IMR-90 (cell line): ENCODE measurements around the gene DLL3. TPM values are rescaled to one million over a fixed set of nuclear protein-coding genes. Genes with fewer than 3 reads are reported as not detected.

ENCODE experiments used
- ATAC-seq: fragments of 200-7000 bp; cut with Tn5 transposase; 2 replicates; pipeline ENCODE4 v1.9.1; 2020; ENCODE audit warnings: low read depth, mild to moderate bottlenecking, moderate library complexity
- BruUV-seq: library from RNA; stranded (reverse); fragments of 400-500 nt; replicated peaks from 2 replicates; lab custom pipeline; 2021; lab: Mats Ljungman, UMichigan
- CTCF ChIA-PET: fragments of 300-600 bp; formaldehyde crosslinking; extraction: SDS; loops from one replicate; lab custom pipeline; 2021; ENCODE audit warnings: antibody characterized with exemption; lab: Yijun Ruan, JAX
- POLR2A ChIA-PET: fragments of 300-600 bp; sonication (Branson Sonifier 250); formaldehyde crosslinking; loops from one replicate; lab custom pipeline; 2022; ENCODE audit warnings: antibody characterized with exemption; ENCODE audit not compliant: unreplicated experiment; lab: Charles Lee
- DNase-seq: peaks from one replicate; pipeline ENCODE4 v3.0.0; 2013
- H2AFZ ChIP-seq: replicated peaks from 2 replicates; pipeline ENCODE3; 2013; ENCODE audit warnings: low read length, mild to moderate bottlenecking; ENCODE audit not compliant: poor library complexity
- H2AK5ac ChIP-seq: 2 replicates; pipeline ENCODE4 v1.6.1; 2013; ENCODE audit warnings: low read depth, low read length, inconsistent platforms
- H2AK9ac ChIP-seq: replicated peaks from 2 replicates; pipeline ENCODE3; 2013; ENCODE audit warnings: mild to moderate bottlenecking, low read depth, low read length, moderate library complexity; ENCODE audit not compliant: poor library complexity
- H2BK120ac ChIP-seq: 2 replicates; pipeline ENCODE4 v1.6.1; 2013; ENCODE audit warnings: low read depth, low read length, inconsistent platforms
- H2BK15ac ChIP-seq: 3 replicates; pipeline ENCODE4 v1.6.1; 2013; ENCODE audit warnings: low read depth, low read length, inconsistent platforms
- H2BK20ac ChIP-seq: 2 replicates; pipeline ENCODE4 v1.6.1; 2013; ENCODE audit warnings: low read depth, mild to moderate bottlenecking, inconsistent platforms, low read length, moderate library complexity
- H2BK5ac ChIP-seq: 2 replicates; pipeline ENCODE4 v1.6.1; 2013; ENCODE audit warnings: mild to moderate bottlenecking, low read depth, low read length, inconsistent platforms; ENCODE audit not compliant: poor library complexity, severe bottlenecking
- H3K14ac ChIP-seq: replicated peaks from 2 replicates; pipeline ENCODE4 v1.6.1; 2013; ENCODE audit warnings: low read depth, low read length, inconsistent platforms
- H3K18ac ChIP-seq: 2 replicates; pipeline ENCODE4 v1.6.1; 2013; ENCODE audit warnings: low read depth, low read length, control low read depth
- H3K23ac ChIP-seq: 2 replicates; pipeline ENCODE4 v1.6.1; 2013; ENCODE audit warnings: low read depth, low read length, inconsistent platforms
- H3K27ac ChIP-seq: 2 replicates; pipeline ENCODE4 v1.5.1; 2013; ENCODE audit warnings: mild to moderate bottlenecking, control low read depth, low read length; ENCODE audit not compliant: insufficient read depth
- H3K27me3 ChIP-seq: 2 replicates; pipeline ENCODE4 v1.6.1; 2013; ENCODE audit warnings: low read length; ENCODE audit not compliant: control insufficient read depth, insufficient read depth
- H3K36me3 ChIP-seq: 2 replicates; pipeline ENCODE4 v1.6.1; 2013; ENCODE audit warnings: low read length, mixed read lengths; ENCODE audit not compliant: control insufficient read depth, insufficient read depth
- H3K4ac ChIP-seq: 2 replicates; pipeline ENCODE4 v1.6.1; 2013; ENCODE audit warnings: low read depth, low read length, inconsistent platforms
- H3K4me1 ChIP-seq: 2 replicates; pipeline ENCODE4 v1.6.1; 2013; ENCODE audit warnings: low read length, mixed read lengths; ENCODE audit not compliant: control insufficient read depth, insufficient read depth
- H3K4me2 ChIP-seq: 2 replicates; pipeline ENCODE4 v1.6.1; 2013; ENCODE audit warnings: low read depth, mild to moderate bottlenecking, control low read depth, low read length, moderate library complexity
- H3K4me3 ChIP-seq: 2 replicates; pipeline ENCODE4 v1.5.1; 2013; ENCODE audit warnings: low read depth, mild to moderate bottlenecking, control low read depth, low read length, moderate library complexity; ENCODE audit not compliant: insufficient read depth
- H3K56ac ChIP-seq: 2 replicates; pipeline ENCODE4 v1.6.1; 2013; ENCODE audit warnings: low read length, inconsistent platforms; ENCODE audit not compliant: insufficient read depth; ENCODE audit errors: extremely low read depth
- H3K79me1 ChIP-seq, 2 experiments: 2 replicates each; pipeline ENCODE4 v1.6.1; 2013; ENCODE audit warnings: low read length in 2 of 2, inconsistent platforms in 1 of 2, low read depth in 1 of 2
- H3K9ac ChIP-seq: 2 replicates; pipeline ENCODE4 v1.6.1; 2013; ENCODE audit warnings: low read depth, low read length, control low read depth
- H3K9me1 ChIP-seq: 2 replicates; pipeline ENCODE4 v1.6.1; 2013; ENCODE audit warnings: low read length, inconsistent platforms; ENCODE audit not compliant: insufficient read depth
- H3K9me3 ChIP-seq: 2 replicates; pipeline ENCODE4 v1.6.1; 2013; ENCODE audit warnings: low read length; ENCODE audit not compliant: control insufficient read depth, insufficient read depth
- H4K20me1 ChIP-seq: 2 replicates; pipeline ENCODE4 v1.6.1; 2013; ENCODE audit warnings: low read length, inconsistent platforms; ENCODE audit not compliant: insufficient read depth
- H4K5ac ChIP-seq: 2 replicates; pipeline ENCODE4 v1.6.1; 2013; ENCODE audit warnings: mild to moderate bottlenecking, low read depth, low read length, control low read depth
- H4K8ac ChIP-seq, 2 experiments: 2 replicates each; pipeline ENCODE4 v1.6.1; 2013; ENCODE audit warnings: low read depth in 2 of 2, low read length in 2 of 2, control low read depth in 1 of 2, inconsistent platforms in 1 of 2
- H4K91ac ChIP-seq: 2 replicates; pipeline ENCODE4 v1.6.1; 2013; ENCODE audit warnings: low read depth, low read length, inconsistent platforms; ENCODE audit not compliant: insufficient read depth
- NFE2L2 ChIP-seq: fragments of 150-350 bp; IDR thresholded peaks from 2 replicates; pipeline ENCODE4 v1.6.1; 2016; ENCODE audit warnings: low read depth, mild to moderate bottlenecking, low read length
- WGBS, 2 experiments: methylation state at CpG; one replicate each; pipeline versions ENCODE4 v1.1.5 to v1.1.7; 2013; ENCODE audit warnings: missing lambda C conversion rate in 2 of 2; ENCODE audit not compliant: insufficient read length in 1 of 2; ENCODE audit errors: extremely low coverage in 2 of 2; 5-methylcytosine and 5-hydroxymethylcytosine counted together
- dilution Hi-C: fragments of 300-500 bp; cut with HindIII; formaldehyde crosslinking; loops from one replicate; pipeline ENCODE4 v1.14.3; 2018; ENCODE audit warnings: low sequenced_read_pairs; ENCODE audit not compliant: unreplicated experiment
- in situ Hi-C: fragments of 300-500 bp; cut with MboI; formaldehyde crosslinking; loops from 3 replicates; pipeline ENCODE4 v1.14.3; 2019; ENCODE audit warnings: low sequenced_read_pairs, inconsistent platforms, mixed read lengths
- intact Hi-C: fragments of 100-400 bp; cut with micrococcal nuclease; formaldehyde crosslinking; loops from 2 replicates; pipeline ENCODE4 v1.10.0; 2022
- polyA plus RNA-seq, 3 experiments: library from polyadenylated mRNA; depleted of rRNA; stranded (reverse); fragments of >200 nt; gene quantifications; 2 replicates each; pipeline ENCODE4 v1.2.3, GENCODE V29; 2012; ENCODE audit warnings: low replicate concordance in 1 of 3
- total RNA-seq: library from RNA; depleted of rRNA; stranded (reverse); fragments of >200 nt; gene quantifications from 2 replicates; pipeline ENCODE4 v1.2.3, GENCODE V29; 2012
- TF ChIP-seq, protein P1 (sequence below): fragments of 150-350 bp; IDR thresholded peaks from 2 replicates; pipeline ENCODE4 v1.6.1; 2016; ENCODE audit warnings: low read depth, mild to moderate bottlenecking, low read length, moderate library complexity, borderline replicate concordance

The DLL3 gene
- total and polyA plus RNA-seq, 2 of the 4 experiments (the other 2 are of a cell fraction) = 0.36 to 1.3 TPM

- Histone ChIP-seq H3K18ac (no peak overlapping the region), H2AFZ (no peak overlapping the region), H2BK15ac (no peak overlapping the region), H4K5ac (no peak overlapping the region), H3K9me1 (peaks cover 2% of the 10 kb centered on the region; the same call in 1 of the 2 replicates), H3K23ac (no peak overlapping the region), H3K4me3 (no peak overlapping the region), H2BK20ac (no peak overlapping the region), H2BK5ac (no peak overlapping the region), H3K27ac (no peak overlapping the region), H3K9ac (no peak overlapping the region), H3K9me3 (no peaks in the 10 kb centered on the region), H4K20me1 (peaks cover 27% of the 10 kb centered on the region), H2AK9ac (no peak overlapping the region), H3K56ac (no peak overlapping the region), H3K4me1 (no peaks in the 10 kb centered on the region), H4K8ac (no peak overlapping the region), H3K4ac (no peak overlapping the region), H3K36me3 (peaks cover 69% of the 10 kb centered on the region), H3K14ac (no peak overlapping the region), H4K91ac (no peak overlapping the region), H3K4me2 (no peak overlapping the region), H3K27me3 (no peaks in the 10 kb centered on the region), H3K79me1 (peaks cover 20 to 25% of the 10 kb centered on the region in 2 experiments), H2AK5ac (no peak overlapping the region), H2BK120ac (no peak overlapping the region)
- intact Hi-C loops = no loop called here
- in situ Hi-C loops = no loop called here
- ChIA-PET CTCF (no interaction called here), POLR2A (no interaction called here)
- DNase-seq = no peak
- no TSS peak for BruUV-seq
- dilution Hi-C loops = no loop called here
- ATAC-seq = no peak
- TF ChIP-seq NFE2L2 = no peak
- TF ChIP-seq, protein P1, sequence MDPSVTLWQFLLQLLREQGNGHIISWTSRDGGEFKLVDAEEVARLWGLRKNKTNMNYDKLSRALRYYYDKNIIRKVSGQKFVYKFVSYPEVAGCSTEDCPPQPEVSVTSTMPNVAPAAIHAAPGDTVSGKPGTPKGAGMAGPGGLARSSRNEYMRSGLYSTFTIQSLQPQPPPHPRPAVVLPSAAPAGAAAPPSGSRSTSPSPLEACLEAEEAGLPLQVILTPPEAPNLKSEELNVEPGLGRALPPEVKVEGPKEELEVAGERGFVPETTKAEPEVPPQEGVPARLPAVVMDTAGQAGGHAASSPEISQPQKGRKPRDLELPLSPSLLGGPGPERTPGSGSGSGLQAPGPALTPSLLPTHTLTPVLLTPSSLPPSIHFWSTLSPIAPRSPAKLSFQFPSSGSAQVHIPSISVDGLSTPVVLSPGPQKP = no peak
- 100% methylated on average over 1 of the region's 18 CpGs; no CpG with 5 or more reads in 1 of the 2 experiments for WGBS, 2 experiments
These were observed 32.6 kb upstream of the DLL3 start for GRCh38 chr19:39465956-39466747.
